ENCODE data around the gene C3orf20.

The C3orf20 gene

DNA sequence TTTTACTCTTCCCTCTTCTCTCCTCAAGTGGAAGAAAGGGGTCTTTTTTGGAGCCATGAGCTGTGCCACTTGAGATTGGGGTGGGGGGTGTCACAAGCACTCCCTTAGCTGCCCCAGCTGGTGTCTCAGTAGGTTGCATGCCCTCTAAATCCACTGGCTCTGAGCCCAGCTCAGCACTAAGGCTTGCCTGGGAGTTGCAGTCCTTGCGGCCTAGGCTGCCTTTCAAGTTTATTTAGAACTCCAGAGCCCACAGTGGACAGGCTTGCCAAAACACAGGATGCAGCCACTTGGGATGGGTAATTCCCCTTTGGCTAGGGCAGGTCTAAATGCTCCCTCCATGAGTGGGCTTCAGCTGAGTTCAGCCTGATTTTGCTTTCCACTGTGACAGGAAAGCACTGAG is 24.7 kb downstream of the C3orf20 start:
- no peak overlapping the region for H3K4me3 ChIP-seq (ENCODE audit: insufficient read depth, low read length, poor library complexity, severe bottlenecking)
- peak overlapping the region; percentile 45; the same call in 1 of the 2 replicates for H3K9ac ChIP-seq (ENCODE audit: low read length)
- H3K79me2 ChIP-seq (ENCODE audit: insufficient read depth, low read length) = no peaks in the 10 kb centered on the region
- TF ChIP-seq EZH2phosphoT487 (conservative IDR thresholded peaks at IDR 0.05; ENCODE audit: low read length) = no peak
- TF ChIP-seq, protein P1, sequence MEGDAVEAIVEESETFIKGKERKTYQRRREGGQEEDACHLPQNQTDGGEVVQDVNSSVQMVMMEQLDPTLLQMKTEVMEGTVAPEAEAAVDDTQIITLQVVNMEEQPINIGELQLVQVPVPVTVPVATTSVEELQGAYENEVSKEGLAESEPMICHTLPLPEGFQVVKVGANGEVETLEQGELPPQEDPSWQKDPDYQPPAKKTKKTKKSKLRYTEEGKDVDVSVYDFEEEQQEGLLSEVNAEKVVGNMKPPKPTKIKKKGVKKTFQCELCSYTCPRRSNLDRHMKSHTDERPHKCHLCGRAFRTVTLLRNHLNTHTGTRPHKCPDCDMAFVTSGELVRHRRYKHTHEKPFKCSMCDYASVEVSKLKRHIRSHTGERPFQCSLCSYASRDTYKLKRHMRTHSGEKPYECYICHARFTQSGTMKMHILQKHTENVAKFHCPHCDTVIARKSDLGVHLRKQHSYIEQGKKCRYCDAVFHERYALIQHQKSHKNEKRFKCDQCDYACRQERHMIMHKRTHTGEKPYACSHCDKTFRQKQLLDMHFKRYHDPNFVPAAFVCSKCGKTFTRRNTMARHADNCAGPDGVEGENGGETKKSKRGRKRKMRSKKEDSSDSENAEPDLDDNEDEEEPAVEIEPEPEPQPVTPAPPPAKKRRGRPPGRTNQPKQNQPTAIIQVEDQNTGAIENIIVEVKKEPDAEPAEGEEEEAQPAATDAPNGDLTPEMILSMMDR (IDR thresholded peaks at IDR 0.05; ENCODE audit: insufficient read depth, low read length, poor library complexity, severe bottlenecking) = no peak
- H3K4me2 ChIP-seq (ENCODE audit: low read depth, low read length, poor library complexity, severe bottlenecking) = no peak overlapping the region
- peak overlapping the region; percentile 67 for H3K27ac ChIP-seq (ENCODE audit: low read depth, low read length)
- peaks cover 7% of the 10 kb centered on the region; the same call in 1 of the 2 replicates for H3F3A ChIP-seq (ENCODE audit: insufficient read depth)
- no peaks in the 10 kb centered on the region for H3K27me3 ChIP-seq (ENCODE audit: low read length)
- peaks cover 3% of the 10 kb centered on the region; the same call in 1 of the 2 replicates for H3K36me3 ChIP-seq (ENCODE audit: low read length)
- H3K9me2 ChIP-seq (replicated peaks; ENCODE audit: insufficient read depth, low read length) = no peaks in the 10 kb centered on the region
- H4K20me1 ChIP-seq (ENCODE audit: low read depth, low read length) = no peaks in the 10 kb centered on the region
- H3K9me3 ChIP-seq (ENCODE audit: insufficient read depth, low read length) = no peaks in the 10 kb centered on the region
- no peak overlapping the region for H2AFZ ChIP-seq (ENCODE audit: low read depth, low read length, severe bottlenecking)

DNA sequence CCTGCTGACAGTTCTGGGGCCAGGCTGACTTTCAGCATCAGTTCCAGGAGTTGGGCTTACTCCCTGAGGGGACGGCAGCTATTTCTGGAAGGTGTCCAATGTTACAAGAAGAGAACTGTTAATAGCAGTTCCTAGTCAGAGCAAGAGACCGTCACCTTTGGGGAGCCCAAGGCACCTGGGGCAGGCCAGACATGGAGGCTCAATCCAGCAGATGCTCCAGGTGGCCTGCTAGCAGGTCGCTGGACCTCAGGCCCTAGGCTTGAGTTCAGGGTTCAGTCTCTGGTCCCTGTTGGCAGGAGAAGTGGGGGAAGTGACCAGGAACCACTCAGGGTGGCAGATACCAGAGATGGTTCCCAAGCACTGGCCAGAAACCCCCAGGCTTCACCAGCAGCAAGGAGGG is 25.9 kb downstream of the C3orf20 start:
- no peak overlapping the region for H3K4me3 ChIP-seq (ENCODE audit: insufficient read depth, low read length, poor library complexity, severe bottlenecking)
- H3K36me3 ChIP-seq (ENCODE audit: low read length) = peaks cover 3% of the 10 kb centered on the region; the same call in 1 of the 2 replicates
- no peaks in the 10 kb centered on the region for H3K9me3 ChIP-seq (ENCODE audit: insufficient read depth, low read length)
- H2AFZ ChIP-seq (ENCODE audit: low read depth, low read length, severe bottlenecking) = no peak overlapping the region
- TF ChIP-seq, protein P1 (IDR thresholded peaks at IDR 0.05; ENCODE audit: insufficient read depth, low read length, poor library complexity, severe bottlenecking) = no peak
- no peak for TF ChIP-seq EZH2phosphoT487 (conservative IDR thresholded peaks at IDR 0.05; ENCODE audit: low read length)
- no peaks in the 10 kb centered on the region for H3K79me2 ChIP-seq (ENCODE audit: insufficient read depth, low read length)
- H3K9me2 ChIP-seq (replicated peaks; ENCODE audit: insufficient read depth, low read length) = no peaks in the 10 kb centered on the region
- peaks cover under 1% of the 10 kb centered on the region; the same call in 1 of the 2 replicates for H3F3A ChIP-seq (ENCODE audit: insufficient read depth)
- peak overlapping the region; percentile 4; the same call in 1 of the 2 replicates for H3K27ac ChIP-seq (ENCODE audit: low read depth, low read length)
- no peaks in the 10 kb centered on the region for H3K27me3 ChIP-seq (ENCODE audit: low read length)
- H3K9ac ChIP-seq (ENCODE audit: low read length) = no peak overlapping the region
- H4K20me1 ChIP-seq (ENCODE audit: low read depth, low read length) = no peaks in the 10 kb centered on the region
- H3K4me2 ChIP-seq (ENCODE audit: low read depth, low read length, poor library complexity, severe bottlenecking) = no peak overlapping the region

DNA sequence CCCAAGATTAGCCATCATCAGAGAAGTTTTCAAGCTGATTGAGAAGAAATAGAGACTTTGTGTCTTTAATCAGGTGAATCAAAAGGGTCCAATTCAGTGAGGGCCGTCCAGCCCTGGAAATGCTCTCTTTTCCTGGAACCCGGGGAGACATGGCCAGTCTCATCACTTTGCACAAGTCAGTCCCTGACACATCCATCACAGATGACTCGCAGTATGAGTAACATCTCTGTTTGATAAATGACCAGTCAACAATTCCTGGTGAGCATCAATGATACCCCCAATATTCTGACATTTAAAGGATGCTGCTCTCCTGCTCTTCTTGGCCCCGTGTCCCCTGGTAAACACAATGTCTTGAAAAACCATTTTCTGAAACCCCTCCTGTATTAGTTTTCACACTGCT is 26.7 kb downstream of the C3orf20 start:
- H3K27me3 ChIP-seq (ENCODE audit: low read length) = no peaks in the 10 kb centered on the region
- no peak overlapping the region for H3K4me3 ChIP-seq (ENCODE audit: insufficient read depth, low read length, poor library complexity, severe bottlenecking)
- H3F3A ChIP-seq (ENCODE audit: insufficient read depth) = no peaks in the 10 kb centered on the region
- no peaks in the 10 kb centered on the region for H3K9me2 ChIP-seq (replicated peaks; ENCODE audit: insufficient read depth, low read length)
- H3K27ac ChIP-seq (ENCODE audit: low read depth, low read length) = no peak overlapping the region
- H4K20me1 ChIP-seq (ENCODE audit: low read depth, low read length) = no peaks in the 10 kb centered on the region
- no peak overlapping the region for H2AFZ ChIP-seq (ENCODE audit: low read depth, low read length, severe bottlenecking)
- H3K36me3 ChIP-seq (ENCODE audit: low read length) = peaks cover 3% of the 10 kb centered on the region; the same call in 1 of the 2 replicates
- no peak overlapping the region for H3K9ac ChIP-seq (ENCODE audit: low read length)
- H3K79me2 ChIP-seq (ENCODE audit: insufficient read depth, low read length) = no peaks in the 10 kb centered on the region
- H3K9me3 ChIP-seq (ENCODE audit: insufficient read depth, low read length) = no peaks in the 10 kb centered on the region
- TF ChIP-seq, protein P1 (IDR thresholded peaks at IDR 0.05; ENCODE audit: insufficient read depth, low read length, poor library complexity, severe bottlenecking) = no peak
- no peak for TF ChIP-seq EZH2phosphoT487 (conservative IDR thresholded peaks at IDR 0.05; ENCODE audit: low read length)
- H3K4me2 ChIP-seq (ENCODE audit: low read depth, low read length, poor library complexity, severe bottlenecking) = no peak overlapping the region

All from SU-DHL-6 (cell line).